CD14-positive monocyte (primary cell): ENCODE data around the gene RAI1. TPM values are rescaled to one million over a fixed set of nuclear protein-coding genes. Genes with fewer than 3 reads are reported as not detected.

Experiments
- DNase-seq, 3 donors: peaks; one replicate each; pipeline ENCODE4 v3.0.0-alpha.2; 2011 to 2022
- H2AFZ ChIP-seq: 2 replicates; pipeline ENCODE4 v1.6.0; 2012; ENCODE audit warnings: mild to moderate bottlenecking, low read depth, low read length, inconsistent platforms; ENCODE audit not compliant: insufficient read depth, poor library complexity, severe bottlenecking
- H3K27ac ChIP-seq, 2 donors: 1 replicate in 1 of 2; 2 replicates in 1 of 2; pipeline ENCODE4 v1.5.1; 2012 to 2013; ENCODE audit warnings: low read length in 2 of 2, control low read depth in 1 of 2, inconsistent platforms in 1 of 2, low read depth in 1 of 2, mild to moderate bottlenecking in 1 of 2
- H3K27me3 ChIP-seq, 2 donors: one replicate each; pipeline versions ENCODE4 v1.6.0 to v1.6.1; 2011 to 2013; ENCODE audit warnings: low read length in 2 of 2; ENCODE audit not compliant: control insufficient read depth in 2 of 2, insufficient read depth in 2 of 2
- H3K36me3 ChIP-seq, 2 donors: replicated peaks in 1 of 2; 1 replicate in 1 of 2; 2 replicates in 1 of 2; pipeline versions ENCODE4 v1.5.1 to v1.6.1; 2012 to 2013; ENCODE audit warnings: low read length in 2 of 2, control low read depth in 1 of 2, inconsistent platforms in 1 of 2, mild to moderate bottlenecking in 1 of 2; ENCODE audit not compliant: insufficient read depth in 2 of 2, control insufficient read depth in 1 of 2
- H3K4me1 ChIP-seq, 2 donors: 1 replicate in 1 of 2; 2 replicates in 1 of 2; pipeline versions ENCODE4 v1.5.1 to v1.6.1; 2012 to 2013; ENCODE audit warnings: low read length in 2 of 2, control low read depth in 1 of 2, inconsistent platforms in 1 of 2, mild to moderate bottlenecking in 1 of 2, moderate library complexity in 1 of 2; ENCODE audit not compliant: insufficient read depth in 2 of 2, control insufficient read depth in 1 of 2
- H3K4me2 ChIP-seq: replicated peaks from 2 replicates; pipeline ENCODE3; 2012; ENCODE audit warnings: low read length, moderate library complexity, mild to moderate bottlenecking; ENCODE audit not compliant: poor library complexity, severe bottlenecking; ENCODE audit errors: extremely low read depth
- H3K4me3 ChIP-seq, 3 experiments: fragments of 200-600 bp in 1 of 3; sonication (generic) in 1 of 3; replicated peaks in 1 of 3; 1 replicate in 2 of 3; 2 replicates in 1 of 3; pipeline ENCODE4 v1.5.1; 2011 to 2013; ENCODE audit warnings: low read length in 3 of 3, mild to moderate bottlenecking in 3 of 3, control low read depth in 2 of 3, low read depth in 2 of 3, inconsistent platforms in 1 of 3, moderate library complexity in 1 of 3
- H3K79me2 ChIP-seq: 2 replicates; pipeline ENCODE4 v1.6.0; 2012; ENCODE audit warnings: mild to moderate bottlenecking, control low read depth, inconsistent platforms, low read length, moderate library complexity; ENCODE audit not compliant: insufficient read depth
- H3K9ac ChIP-seq: 2 replicates; pipeline ENCODE4 v1.6.0; 2017; ENCODE audit warnings: low read length, mild to moderate bottlenecking; ENCODE audit not compliant: insufficient read depth, poor library complexity, severe bottlenecking
- H3K9me3 ChIP-seq, 2 donors: replicated peaks in 1 of 2; 1 replicate in 1 of 2; 2 replicates in 1 of 2; pipeline versions ENCODE4 v1.5.1 to v1.6.1; 2012 to 2013; ENCODE audit warnings: low read length in 2 of 2, control low read depth in 1 of 2; ENCODE audit not compliant: control insufficient read depth in 1 of 2, insufficient read depth in 1 of 2
- H4K20me1 ChIP-seq: 2 replicates; pipeline ENCODE4 v1.6.0; 2012; ENCODE audit warnings: mild to moderate bottlenecking, low read length, control low read depth, moderate library complexity; ENCODE audit not compliant: insufficient read depth
- H3K27ac Mint-ChIP-seq, 7 donors: one replicate each; pipeline ENCODE4 v1.8.0; 2020; ENCODE audit warnings: mild to moderate bottlenecking in 7 of 7, mixed read lengths in 7 of 7, moderate library complexity in 6 of 7, inconsistent platforms in 2 of 7
- H3K27me3 Mint-ChIP-seq, 3 donors: one replicate each; pipeline ENCODE4 v1.8.0; 2021 to 2022; ENCODE audit warnings: low read depth in 3 of 3, mild to moderate bottlenecking in 3 of 3, mixed read lengths in 3 of 3, moderate library complexity in 3 of 3, inconsistent platforms in 1 of 3
- H3K36me3 Mint-ChIP-seq, 2 donors: one replicate each; pipeline ENCODE4 v1.8.0; 2020; ENCODE audit warnings: mixed read lengths in 2 of 2, inconsistent platforms in 1 of 2, mild to moderate bottlenecking in 1 of 2
- H3K4me1 Mint-ChIP-seq: one replicate; pipeline ENCODE4 v1.8.0; 2020; ENCODE audit warnings: mild to moderate bottlenecking, mixed read lengths
- H3K4me3 Mint-ChIP-seq, 2 donors: one replicate each; pipeline ENCODE4 v1.8.0; 2020; ENCODE audit warnings: mild to moderate bottlenecking in 2 of 2, mixed read lengths in 2 of 2, moderate library complexity in 1 of 2
- H3K9me3 Mint-ChIP-seq, 7 donors: one replicate each; pipeline ENCODE4 v1.8.0; 2020 to 2022; ENCODE audit warnings: mixed read lengths in 7 of 7, mild to moderate bottlenecking in 6 of 7, moderate library complexity in 6 of 7, inconsistent platforms in 2 of 7
- WGBS: methylation state at CpG from one replicate; pipeline ENCODE4 v1.1.5; 2013; ENCODE audit warnings: missing lambda C conversion rate; ENCODE audit not compliant: insufficient coverage; 5-methylcytosine and 5-hydroxymethylcytosine counted together
- intact Hi-C, 2 donors: fragments of 100-400 bp; cut with micrococcal nuclease; formaldehyde crosslinking; loops; one replicate each; pipeline versions ENCODE4 v1.15.0 to v1.15.1; 2023
- polyA plus RNA-seq, 3 donors: library from polyadenylated mRNA; depleted of rRNA in 1 of 3; unstranded in 2 of 3; stranded (reverse) in 1 of 3; fragments of 300-500 nt in 2 of 3; fragments of >200 nt in 1 of 3; fragmentation: Illumina TruSeq in 2 of 3; gene quantifications; 1 replicate in 2 of 3; 2 replicates in 1 of 3; pipeline ENCODE4 v1.2.3, GENCODE V29; 2012 to 2021
- TF ChIP-seq, protein P1 (sequence below): fragments of 200-600 bp; IDR thresholded peaks from one replicate; pipeline ENCODE4 v1.8.0; 2022; ENCODE audit warnings: antibody characterized with exemption, mild to moderate bottlenecking

The RAI1 gene
- polyA plus RNA-seq, 3 donors, result 0.89 to 4.4 (median 1.5) TPM

GRCh38 chr17:17710355-17710727 is 29.1 kb downstream of the RAI1 start:
- Mint-ChIP-seq H3K36me3 (peaks cover 10 to 13% of the 10 kb centered on the region in 2 donors), H3K9me3 (peaks cover 0 to 2% (median 0%) of the 10 kb centered on the region in 7 donors), H3K4me3 (no peak overlapping the region), H3K4me1 (peaks cover 32% of the 10 kb centered on the region), H3K27ac (peak overlapping the region in 2 of 7 donors; percentile 43 to 71), H3K27me3 (no peaks in the 10 kb centered on the region)
- peaks cover 36% of the 10 kb centered on the region for H3K79me2 ChIP-seq
- H3K9me3 ChIP-seq, result no peaks in the 10 kb centered on the region
- WGBS, result 90% methylated on average over 1 of the region's 4 CpGs
- H3K4me2 ChIP-seq, result no peak overlapping the region
- H2AFZ ChIP-seq, result no peak overlapping the region
- TF ChIP-seq, protein P1, sequence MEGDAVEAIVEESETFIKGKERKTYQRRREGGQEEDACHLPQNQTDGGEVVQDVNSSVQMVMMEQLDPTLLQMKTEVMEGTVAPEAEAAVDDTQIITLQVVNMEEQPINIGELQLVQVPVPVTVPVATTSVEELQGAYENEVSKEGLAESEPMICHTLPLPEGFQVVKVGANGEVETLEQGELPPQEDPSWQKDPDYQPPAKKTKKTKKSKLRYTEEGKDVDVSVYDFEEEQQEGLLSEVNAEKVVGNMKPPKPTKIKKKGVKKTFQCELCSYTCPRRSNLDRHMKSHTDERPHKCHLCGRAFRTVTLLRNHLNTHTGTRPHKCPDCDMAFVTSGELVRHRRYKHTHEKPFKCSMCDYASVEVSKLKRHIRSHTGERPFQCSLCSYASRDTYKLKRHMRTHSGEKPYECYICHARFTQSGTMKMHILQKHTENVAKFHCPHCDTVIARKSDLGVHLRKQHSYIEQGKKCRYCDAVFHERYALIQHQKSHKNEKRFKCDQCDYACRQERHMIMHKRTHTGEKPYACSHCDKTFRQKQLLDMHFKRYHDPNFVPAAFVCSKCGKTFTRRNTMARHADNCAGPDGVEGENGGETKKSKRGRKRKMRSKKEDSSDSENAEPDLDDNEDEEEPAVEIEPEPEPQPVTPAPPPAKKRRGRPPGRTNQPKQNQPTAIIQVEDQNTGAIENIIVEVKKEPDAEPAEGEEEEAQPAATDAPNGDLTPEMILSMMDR, result no peak
- H3K36me3 ChIP-seq, result no peaks in the 10 kb centered on the region
- no peak for DNase-seq
- no peak overlapping the region for H3K9ac ChIP-seq
- intact Hi-C loops, result no loop called here
- no peak overlapping the region for H3K27ac ChIP-seq
- no peaks in the 10 kb centered on the region for H3K27me3 ChIP-seq
- H4K20me1 ChIP-seq, result peaks cover 93% of the 10 kb centered on the region
- H3K4me3 ChIP-seq, result no peak overlapping the region
- H3K4me1 ChIP-seq, result peaks cover 21 to 26% of the 10 kb centered on the region in 2 donors

DNA sequence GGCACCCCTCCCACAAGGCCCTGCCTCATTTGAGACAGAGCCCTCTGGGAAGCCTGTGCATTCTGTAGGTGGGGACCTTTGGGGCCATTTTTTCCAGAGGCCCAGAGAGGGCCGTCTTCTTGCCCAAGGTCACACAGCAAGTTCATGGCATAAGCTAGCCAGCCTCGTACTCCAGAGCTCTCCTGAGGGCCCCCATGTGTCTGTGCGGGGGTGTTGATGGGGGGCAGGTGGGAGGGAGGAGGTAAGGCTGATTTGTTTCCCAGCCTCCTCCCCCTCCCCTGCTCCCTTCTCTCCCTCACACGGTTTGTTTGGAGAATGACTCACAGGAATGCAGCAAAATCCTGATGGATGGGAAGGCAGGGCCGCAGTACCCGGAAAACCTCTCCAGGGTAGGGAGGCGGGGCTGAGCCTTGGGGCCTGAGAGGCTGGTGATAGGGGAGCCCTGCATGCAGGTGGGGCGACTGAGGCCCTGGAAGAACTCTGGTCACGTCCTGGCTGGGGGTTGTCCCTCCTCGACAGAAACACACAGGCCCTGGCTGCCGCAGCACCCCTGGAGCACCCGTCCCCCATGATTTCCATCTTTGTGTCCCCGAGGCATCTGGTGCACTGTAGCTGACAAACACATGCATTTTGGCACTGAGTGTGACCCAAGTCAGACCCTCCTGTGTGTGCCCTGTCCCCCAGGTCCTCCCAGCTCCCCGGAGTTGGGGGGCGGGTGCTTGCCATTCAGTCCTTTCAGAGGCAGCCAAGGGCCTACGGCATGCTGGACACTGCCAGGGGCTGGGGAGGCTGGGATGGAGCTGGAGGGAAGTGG is 29.7 kb downstream of the RAI1 start:
- intact Hi-C loops, result no loop called here
- no peak overlapping the region for H3K4me2 ChIP-seq
- H3K27me3 ChIP-seq, result no peaks in the 10 kb centered on the region
- Mint-ChIP-seq H3K36me3 (peaks cover 12 to 17% of the 10 kb centered on the region in 2 donors), H3K9me3 (peaks cover 0 to 2% (median 0%) of the 10 kb centered on the region in 7 donors), H3K4me3 (no peak overlapping the region), H3K4me1 (peaks cover 32% of the 10 kb centered on the region), H3K27ac (peak overlapping the region in 5 of 7 donors; percentile 69 to 72 (median 71)), H3K27me3 (no peaks in the 10 kb centered on the region)
- no peak for DNase-seq
- H3K4me3 ChIP-seq, result no peak overlapping the region
- no peaks in the 10 kb centered on the region for H3K36me3 ChIP-seq
- no peak overlapping the region for H2AFZ ChIP-seq
- TF ChIP-seq, protein P1, result no peak
- H4K20me1 ChIP-seq, result peaks cover 96% of the 10 kb centered on the region
- peak overlapping the region in 1 of 2 donors; percentile 8 for H3K27ac ChIP-seq
- WGBS, result 96% methylated on average over 12 of the region's 16 CpGs
- H3K9ac ChIP-seq, result no peak overlapping the region
- H3K9me3 ChIP-seq, result no peaks in the 10 kb centered on the region
- H3K4me1 ChIP-seq, result peaks cover 21 to 26% of the 10 kb centered on the region in 2 donors
- H3K79me2 ChIP-seq, result peaks cover 39% of the 10 kb centered on the region
